ENCODE measurements around the gene CXCL8. TPM values are rescaled to one million over a fixed set of nuclear protein-coding genes. Genes with fewer than 3 reads are reported as not detected.

The CXCL8 gene
- polyA plus RNA-seq, 1 experiment = 4.3 TPM

GRCh38 chr4:73788411-73788810, 48.0 kb downstream of the CXCL8 start:
- Histone ChIP-seq H3K27ac (ENCODE audit: low read depth, low read length) (no peak overlapping the region), H3K4me3 (ENCODE audit: low read depth, low read length) (no peak overlapping the region), H3K27me3 (ENCODE audit: control insufficient read depth, insufficient read depth, low read length) (no peaks in the 10 kb centered on the region), H3K9me3 (ENCODE audit: control insufficient read depth, insufficient read depth, low read length) (no peaks in the 10 kb centered on the region)
- ChIA-PET POLR2A (no interaction called here), CTCF (no interaction called here)
- TF ChIP-seq CTCF (IDR thresholded peaks at IDR 0.05; ENCODE audit: low read depth, low read length) = no peak
- no peak for DNase-seq (ENCODE audit: low read depth, low spot score)

Other genes starting within 250 kb of the CXCL8 start
- gene RASSF6, start 120.1 kb upstream of the CXCL8 start, polyA plus RNA-seq (2011; rRNA removed) = 0.06 and 0.07 TPM in 2 replicates
- gene CXCL6, start 96.1 kb downstream of the CXCL8 start, polyA plus RNA-seq (2011; rRNA removed) = 0.43 and 0.57 TPM in 2 replicates
- 0.20 and 0.83 TPM in 2 replicates for gene PF4V1, start 112.7 kb downstream of the CXCL8 start, polyA plus RNA-seq (2011; rRNA removed)
- gene CXCL1, start 128.8 kb downstream of the CXCL8 start, polyA plus RNA-seq (2011; rRNA removed) = 2.0 and 2.1 TPM in 2 replicates
- gene PF4, start 241.5 kb downstream of the CXCL8 start, polyA plus RNA-seq (2011; rRNA removed) = not detected in 2 replicates
- not detected in 2 replicates for gene PPBP, start 247.6 kb downstream of the CXCL8 start, polyA plus RNA-seq (2011; rRNA removed)